Stimulated activated CD4-positive, alpha-beta T cell treated with anti-CD3 and anti-CD28 coated beads, Interleukin-15, amount 100 ng/mL, for 24 hours (primary cell): ENCODE data around the gene RTN4RL1.

Experiments used
- DNase-seq: peaks from one replicate; pipeline ENCODE4 v3.0.0-alpha.2; 2020

The RTN4RL1 gene

GRCh38 chr17:2043785-2044184 lies 18.7 kb upstream of the RTN4RL1 start:
- DNase-seq: no peak

- no peak for DNase-seq
These were observed 17.8 kb upstream of the RTN4RL1 start for GRCh38 chr17:2042933-2043332.

- peak; percentile 29 for DNase-seq
These were observed 17.3 kb upstream of the RTN4RL1 start for GRCh38 chr17:2042390-2042847.

GRCh38 chr17:2041561-2042389 lies 16.6 kb upstream of the RTN4RL1 start, which contains the start of gene OVCA2:
Gene OVCA2 (plus strand): TSS chr17:2042022. CDS start chr17:2042048, 26 bp downstream.
- DNase-seq: peak; percentile 98

GRCh38 chr17:2040942-2041560 lies 15.9 kb upstream of the RTN4RL1 start:
- DNase-seq: no peak

- DNase-seq: no peak
These were observed 15.2 kb upstream of the RTN4RL1 start for GRCh38 chr17:2040219-2040827.

- DNase-seq: no peak
These were observed 12.0 kb upstream of the RTN4RL1 start for GRCh38 chr17:2037155-2037554.

- DNase-seq: no peak
These were observed 10.7 kb upstream of the RTN4RL1 start for GRCh38 chr17:2035541-2036488.

- no peak for DNase-seq
These were observed 9.8 kb upstream of the RTN4RL1 start for GRCh38 chr17:2034806-2035540.

GRCh38 chr17:2034157-2034556 lies 9.0 kb upstream of the RTN4RL1 start:
- DNase-seq: no peak

- no peak for DNase-seq
These were observed 8.0 kb upstream of the RTN4RL1 start for GRCh38 chr17:2033153-2033552.

GRCh38 chr17:2030779-2031163 lies 5.6 kb upstream of the RTN4RL1 start:
- peak; percentile 73 for DNase-seq

- peak; percentile 92 for DNase-seq
These were observed 5.0 kb upstream of the RTN4RL1 start, which contains the start of gene DPH1 for GRCh38 chr17:2029911-2030778. Gene DPH1 (plus strand): TSS chr17:2030153. CDS start chr17:2030170, 17 bp downstream.

GRCh38 chr17:2028737-2029136 lies 3.6 kb upstream of the RTN4RL1 start:
- DNase-seq: no peak

GRCh38 chr17:2028234-2028614 lies 3.1 kb upstream of the RTN4RL1 start:
- no peak for DNase-seq

- no peak for DNase-seq
These were observed 2.5 kb upstream of the RTN4RL1 start for GRCh38 chr17:2027528-2028233.

- DNase-seq: peak; percentile 55
These were observed 632 bp upstream of the RTN4RL1 start for GRCh38 chr17:2025622-2026309.

- peak; percentile 31 for DNase-seq
These were observed 438 bp downstream of the RTN4RL1 start for GRCh38 chr17:2024572-2025219.
